ENCODE measurements around the gene NCS1.

NCS1 gene

GRCh38 chr9:130201974-130202373, 29.8 kb downstream of the NCS1 start:
- Histone ChIP-seq H4K20me1 (ENCODE audit: insufficient read depth, low read length) (no peaks in the 10 kb centered on the region), H3K4me1 (ENCODE audit: low read length) (no peaks in the 10 kb centered on the region), H3K4me3 (ENCODE audit: low read length) (no peak overlapping the region), H3K27ac (ENCODE audit: low read length) (no peak overlapping the region), H3K9me3 (ENCODE audit: insufficient read depth, low read length) (no peaks in the 10 kb centered on the region), H3K9ac (ENCODE audit: low read length) (no peak overlapping the region), H3K27me3 (ENCODE audit: low read depth, low read length) (no peaks in the 10 kb centered on the region), H3K79me2 (ENCODE audit: low read length) (no peaks in the 10 kb centered on the region), H3K4me2 (ENCODE audit: low read length) (no peak overlapping the region), H3K36me3 (replicated peaks; ENCODE audit: low read depth, low read length) (no peaks in the 10 kb centered on the region), H2AFZ (ENCODE audit: low read depth, low read length) (no peak overlapping the region)
- no peak for TF ChIP-seq EZH2phosphoT487 (IDR thresholded peaks at IDR 0.05; ENCODE audit: low read depth)
- TF ChIP-seq, protein P1, sequence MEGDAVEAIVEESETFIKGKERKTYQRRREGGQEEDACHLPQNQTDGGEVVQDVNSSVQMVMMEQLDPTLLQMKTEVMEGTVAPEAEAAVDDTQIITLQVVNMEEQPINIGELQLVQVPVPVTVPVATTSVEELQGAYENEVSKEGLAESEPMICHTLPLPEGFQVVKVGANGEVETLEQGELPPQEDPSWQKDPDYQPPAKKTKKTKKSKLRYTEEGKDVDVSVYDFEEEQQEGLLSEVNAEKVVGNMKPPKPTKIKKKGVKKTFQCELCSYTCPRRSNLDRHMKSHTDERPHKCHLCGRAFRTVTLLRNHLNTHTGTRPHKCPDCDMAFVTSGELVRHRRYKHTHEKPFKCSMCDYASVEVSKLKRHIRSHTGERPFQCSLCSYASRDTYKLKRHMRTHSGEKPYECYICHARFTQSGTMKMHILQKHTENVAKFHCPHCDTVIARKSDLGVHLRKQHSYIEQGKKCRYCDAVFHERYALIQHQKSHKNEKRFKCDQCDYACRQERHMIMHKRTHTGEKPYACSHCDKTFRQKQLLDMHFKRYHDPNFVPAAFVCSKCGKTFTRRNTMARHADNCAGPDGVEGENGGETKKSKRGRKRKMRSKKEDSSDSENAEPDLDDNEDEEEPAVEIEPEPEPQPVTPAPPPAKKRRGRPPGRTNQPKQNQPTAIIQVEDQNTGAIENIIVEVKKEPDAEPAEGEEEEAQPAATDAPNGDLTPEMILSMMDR (IDR thresholded peaks at IDR 0.05; ENCODE audit: low read depth, low read length) = no peak

DNA sequence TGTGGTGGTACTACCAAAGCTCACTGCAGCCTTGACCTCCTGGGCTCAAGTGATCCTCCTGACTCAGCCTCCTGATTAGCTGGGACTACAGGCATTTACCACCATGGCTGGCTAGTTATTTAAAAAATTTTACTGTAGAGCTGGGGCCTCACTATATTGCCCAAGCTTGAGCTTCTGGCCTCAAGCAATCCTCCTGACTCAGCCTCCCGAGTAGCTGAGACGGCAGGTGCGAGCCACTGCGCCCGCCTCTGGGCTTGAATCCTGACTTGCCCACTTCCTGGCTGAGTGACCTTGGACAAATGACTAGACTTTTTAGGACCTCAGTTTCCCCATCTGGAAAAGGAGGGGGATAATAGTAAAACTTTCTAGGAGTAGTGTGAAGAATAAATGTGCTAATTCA, 32.1 kb downstream of the NCS1 start:
- Histone ChIP-seq H3K79me2 (ENCODE audit: low read length) (no peaks in the 10 kb centered on the region), H3K27ac (ENCODE audit: low read length) (no peak overlapping the region), H2AFZ (ENCODE audit: low read depth, low read length) (no peak overlapping the region), H3K4me2 (ENCODE audit: low read length) (no peak overlapping the region), H3K9me3 (ENCODE audit: insufficient read depth, low read length) (no peaks in the 10 kb centered on the region), H3K4me3 (ENCODE audit: low read length) (no peak overlapping the region), H3K4me1 (ENCODE audit: low read length) (no peaks in the 10 kb centered on the region), H3K27me3 (ENCODE audit: low read depth, low read length) (no peaks in the 10 kb centered on the region), H4K20me1 (ENCODE audit: insufficient read depth, low read length) (no peaks in the 10 kb centered on the region), H3K36me3 (replicated peaks; ENCODE audit: low read depth, low read length) (no peaks in the 10 kb centered on the region), H3K9ac (ENCODE audit: low read length) (no peak overlapping the region)
- TF ChIP-seq, protein P1 (IDR thresholded peaks at IDR 0.05; ENCODE audit: low read depth, low read length) = no peak
- no peak for TF ChIP-seq EZH2phosphoT487 (IDR thresholded peaks at IDR 0.05; ENCODE audit: low read depth)

DNA sequence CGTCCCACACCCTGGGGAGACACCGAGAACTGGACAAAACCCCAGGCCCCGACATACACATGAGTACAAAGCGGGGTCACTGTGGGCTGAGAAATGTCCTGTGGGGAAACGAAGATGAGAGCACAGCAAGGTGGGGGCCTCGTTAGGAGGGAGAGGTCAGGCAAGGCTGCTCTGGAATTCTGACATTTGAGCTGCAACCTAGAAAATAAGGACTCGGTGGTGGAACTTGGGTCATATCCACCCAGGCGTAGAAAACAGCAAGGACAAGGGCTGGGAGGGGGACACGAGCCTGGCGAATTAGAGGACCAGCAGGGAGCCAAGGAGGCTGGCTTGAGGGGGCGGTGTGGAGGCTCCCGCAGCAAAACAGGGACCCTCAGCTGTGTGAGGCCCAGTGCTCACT, 32.8 kb downstream of the NCS1 start:
- H3K27me3 ChIP-seq (ENCODE audit: low read depth, low read length) = no peaks in the 10 kb centered on the region
- TF ChIP-seq EZH2phosphoT487 (IDR thresholded peaks at IDR 0.05; ENCODE audit: low read depth) = no peak
- TF ChIP-seq, protein P1 (IDR thresholded peaks at IDR 0.05; ENCODE audit: low read depth, low read length) = no peak
- no peak overlapping the region for H3K27ac ChIP-seq (ENCODE audit: low read length)
- H3K4me1 ChIP-seq (ENCODE audit: low read length) = no peaks in the 10 kb centered on the region
- no peaks in the 10 kb centered on the region for H4K20me1 ChIP-seq (ENCODE audit: insufficient read depth, low read length)
- H3K4me2 ChIP-seq (ENCODE audit: low read length) = no peak overlapping the region
- H3K36me3 ChIP-seq (replicated peaks; ENCODE audit: low read depth, low read length) = no peaks in the 10 kb centered on the region
- no peak overlapping the region for H2AFZ ChIP-seq (ENCODE audit: low read depth, low read length)
- no peak overlapping the region for H3K9ac ChIP-seq (ENCODE audit: low read length)
- no peaks in the 10 kb centered on the region for H3K79me2 ChIP-seq (ENCODE audit: low read length)
- H3K4me3 ChIP-seq (ENCODE audit: low read length) = no peak overlapping the region
- H3K9me3 ChIP-seq (ENCODE audit: insufficient read depth, low read length) = no peaks in the 10 kb centered on the region

- no peak overlapping the region for H3K9ac ChIP-seq (ENCODE audit: low read length)
- no peaks in the 10 kb centered on the region for H3K79me2 ChIP-seq (ENCODE audit: low read length)
- no peaks in the 10 kb centered on the region for H3K36me3 ChIP-seq (replicated peaks; ENCODE audit: low read depth, low read length)
- no peak overlapping the region for H3K4me2 ChIP-seq (ENCODE audit: low read length)
- H3K4me3 ChIP-seq (ENCODE audit: low read length) = no peak overlapping the region
- H4K20me1 ChIP-seq (ENCODE audit: insufficient read depth, low read length) = no peaks in the 10 kb centered on the region
- no peaks in the 10 kb centered on the region for H3K27me3 ChIP-seq (ENCODE audit: low read depth, low read length)
- TF ChIP-seq, protein P1 (IDR thresholded peaks at IDR 0.05; ENCODE audit: low read depth, low read length) = no peak
- no peak for TF ChIP-seq EZH2phosphoT487 (IDR thresholded peaks at IDR 0.05; ENCODE audit: low read depth)
- no peak overlapping the region for H3K27ac ChIP-seq (ENCODE audit: low read length)
- no peaks in the 10 kb centered on the region for H3K9me3 ChIP-seq (ENCODE audit: insufficient read depth, low read length)
- H2AFZ ChIP-seq (ENCODE audit: low read depth, low read length) = no peak overlapping the region
- no peaks in the 10 kb centered on the region for H3K4me1 ChIP-seq (ENCODE audit: low read length)
Measured at GRCh38 chr9:130205912-130206311, 33.7 kb downstream of the NCS1 start.
